Stomach (tissue), 9 donors: Measurements from ENCODE around the gene LIPE. TPM values are rescaled to one million over a fixed set of nuclear protein-coding genes. Genes with fewer than 3 reads are reported as not detected.

Experiments
- DNase-seq, 2 donors: peaks; one replicate each; pipeline versions ENCODE4 v3.0.0 to v3.0.0-alpha.2; 2013 to 2019
- H3K27ac ChIP-seq, 5 donors: fragments of 200-600 bp in 4 of 5; sonication (generic) in 4 of 5; one replicate each; pipeline ENCODE4 v1.5.1; 2013 to 2019; ENCODE audit warnings: mild to moderate bottlenecking in 1 of 5, moderate library complexity in 1 of 5
- H3K27me3 ChIP-seq, 3 donors: fragments of 200-600 bp; sonication (generic); one replicate each; pipeline ENCODE4 v1.5.1; 2017 to 2019; ENCODE audit warnings: mixed run types in 1 of 3
- H3K36me3 ChIP-seq, 4 donors: fragments of 200-600 bp; sonication (generic); 1 replicate in 3 of 4; 2 replicates in 1 of 4; pipeline ENCODE4 v1.5.1; 2016 to 2019
- H3K4me1 ChIP-seq, 4 donors: fragments of 200-600 bp; sonication (generic); one replicate each; pipeline ENCODE4 v1.5.1; 2016 to 2019
- H3K4me3 ChIP-seq, 4 donors: fragments of 200-600 bp; sonication (generic) in 3 of 4; one replicate each; pipeline ENCODE4 v1.5.1; 2016 to 2019; ENCODE audit warnings: mild to moderate bottlenecking in 1 of 4
- H3K9me3 ChIP-seq, 4 donors: fragments of 200-600 bp; sonication (generic); one replicate each; pipeline ENCODE4 v1.5.1; 2016 to 2019
- CTCF ChIP-seq, 7 experiments: fragments of 450-650 bp in 4 of 7; fragments of 200-600 bp in 3 of 7; sonication (generic) in 3 of 7; IDR thresholded peaks; one replicate each; pipeline ENCODE4 v1.5.1; 2016 to 2019; ENCODE audit warnings: antibody characterized with exemption in 7 of 7, control low read depth in 2 of 7, mild to moderate bottlenecking in 1 of 7
- EP300 ChIP-seq: sonication (generic); formaldehyde crosslinking; IDR thresholded peaks from one replicate; pipeline ENCODE4 v1.6.1; 2017; ENCODE audit warnings: antibody characterized with exemption
- POLR2A ChIP-seq, 4 donors: fragments of 450-650 bp; IDR thresholded peaks; one replicate each; pipeline ENCODE4 v1.6.1; 2016; ENCODE audit warnings: antibody characterized with exemption in 4 of 4, control low read depth in 2 of 4, mild to moderate bottlenecking in 1 of 4, moderate library complexity in 1 of 4
- POLR2AphosphoS5 ChIP-seq, 3 donors: sonication (generic); formaldehyde crosslinking; IDR thresholded peaks; one replicate each; pipeline ENCODE4 v1.6.1; 2016; ENCODE audit warnings: antibody characterized with exemption in 3 of 3
- WGBS, 5 donors: extraction: QIAGEN DNeasy Blood & Tissue Kit in 3 of 5; methylation state at CpG; one replicate each; pipeline versions ENCODE4 v1.1.5 to v1.1.7; 2013 to 2018; 5-methylcytosine and 5-hydroxymethylcytosine counted together
- intact Hi-C: fragments of 100-400 bp; cut with DNase I; formaldehyde crosslinking; loops from one replicate; pipeline ENCODE4 v1.15.1; 2023; ENCODE audit warnings: low total_unique reads
- polyA plus RNA-seq, 3 donors: library from polyadenylated mRNA; stranded (reverse); fragments of 200-250 nt; gene quantifications; one replicate each; pipeline ENCODE4 v1.2.3, GENCODE V29; 2013
- total RNA-seq, 5 donors: library from RNA; depleted of rRNA; stranded (reverse); fragments of >200 nt; gene quantifications; one replicate each; pipeline versions ENCODE4 v1.1.0 to v1.2.3, GENCODE V29; 2014 to 2016
- donor health status: healthy with polysubstance abuse.
- donor health status: Bipolar disorder and iron deficiency.
- donor health status: healthy.

The LIPE gene
- total and polyA plus RNA-seq, 8 donors: 3.1 to 139 (median 10.6) TPM

- H3K4me1 ChIP-seq: peaks cover 18 to 37% (median 29%) of the 10 kb centered on the region in 4 donors
- no peaks in the 10 kb centered on the region for H3K9me3 ChIP-seq
- H3K4me3 ChIP-seq: peak overlapping the region; percentile 59 to 69 (median 64)
- H3K36me3 ChIP-seq: peaks cover 0 to 18% (median 5%) of the 10 kb centered on the region in 4 donors
- 1% methylated on average over 40 to 80 of the region's 80 CpGs for WGBS, 5 donors
- H3K27ac ChIP-seq: peak overlapping the region; percentile 39 to 78 (median 60)
- TF ChIP-seq POLR2AphosphoS5 (IDR thresholded peaks at IDR 0.05): peak in 2 of 3 donors; percentile 48 to 60
- no peak for TF ChIP-seq POLR2A (IDR thresholded peaks at IDR 0.05)
- TF ChIP-seq CTCF (IDR thresholded peaks at IDR 0.05): peak in 5 of 7 experiments; percentile 35 to 90 (median 67)
- no peaks in the 10 kb centered on the region for H3K27me3 ChIP-seq
- intact Hi-C loops: no loop called here
- peak; percentile 80 to 93 for DNase-seq
Observed at GRCh38 chr19:42401365-42402303, 25.6 kb downstream of the LIPE start.

GRCh38 chr19:42400404-42400803 is 26.8 kb downstream of the LIPE start:
- TF ChIP-seq POLR2AphosphoS5 (IDR thresholded peaks at IDR 0.05) (no peak), EP300 (no peak), CTCF (IDR thresholded peaks at IDR 0.05) (no peak), POLR2A (IDR thresholded peaks at IDR 0.05) (no peak)
- Histone ChIP-seq H3K36me3 (peaks cover 0 to 11% (median 2%) of the 10 kb centered on the region in 4 donors), H3K27me3 (no peaks in the 10 kb centered on the region), H3K4me1 (peaks cover 18 to 43% (median 33%) of the 10 kb centered on the region in 4 donors), H3K27ac (no peak overlapping the region), H3K4me3 (no peak overlapping the region), H3K9me3 (no peaks in the 10 kb centered on the region)
- intact Hi-C loops: no loop called here
- WGBS, 5 donors: 75 to 100% (median 82%) methylated on average over 1 of the region's 1 CpG
- DNase-seq: no peak

- Histone ChIP-seq H3K4me3 (peak overlapping the region; percentile 51 to 60 (median 52)), H3K9me3 (no peaks in the 10 kb centered on the region), H3K27ac (peak overlapping the region; percentile 50 to 84 (median 73)), H3K4me1 (peaks cover 18 to 42% (median 31%) of the 10 kb centered on the region in 4 donors), H3K27me3 (no peaks in the 10 kb centered on the region), H3K36me3 (no peaks in the 10 kb centered on the region)
- WGBS, 5 donors: 24 to 27% (median 25%) methylated on average over 25 of the region's 25 CpGs
- no peak for DNase-seq
- no peak for TF ChIP-seq POLR2A (IDR thresholded peaks at IDR 0.05)
- TF ChIP-seq EP300: no peak
- TF ChIP-seq CTCF (IDR thresholded peaks at IDR 0.05): no peak
- no peak for TF ChIP-seq POLR2AphosphoS5 (IDR thresholded peaks at IDR 0.05)
- intact Hi-C loops: no loop called here
Observed at GRCh38 chr19:42397263-42398166, 29.7 kb downstream of the LIPE start.
